Activated effector memory CD4-positive, alpha-beta T cell treated with anti-CD3 and anti-CD28 coated beads, Interleukin-2, amount 50 U/mL, for 16 hours (primary cell): Measurements from ENCODE around the gene CORO2B.
"Not testable (repeated sequence)": the region's sequence is repeated elsewhere in the genome, so short reads cannot be mapped to it uniquely, and the experiment has no call there.

Source experiments
- DNase-seq: peaks from one replicate; pipeline ENCODE4 v3.0.0-alpha.2; 2020

Gene CORO2B

DNA sequence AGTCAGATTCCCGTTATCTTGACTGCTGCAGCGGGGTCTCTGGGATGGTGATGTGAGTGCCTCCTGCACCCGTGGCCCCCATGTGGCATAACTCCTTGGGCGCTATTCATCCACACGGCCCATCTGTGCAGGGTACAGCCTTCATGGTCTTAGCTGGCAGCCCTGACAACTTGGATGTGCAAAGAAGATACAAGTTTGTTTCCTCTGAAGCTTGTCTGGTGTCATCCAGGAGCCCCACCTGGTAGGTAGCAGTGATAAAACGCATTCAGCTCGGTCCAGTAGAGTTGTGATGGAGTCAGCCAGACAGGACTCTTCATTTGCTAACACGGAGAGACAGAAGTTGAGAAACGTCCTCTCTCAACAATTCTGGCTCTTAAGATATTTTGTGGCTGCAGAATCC lies 53.3 kb downstream of the CORO2B start:
- no peak for DNase-seq

DNA sequence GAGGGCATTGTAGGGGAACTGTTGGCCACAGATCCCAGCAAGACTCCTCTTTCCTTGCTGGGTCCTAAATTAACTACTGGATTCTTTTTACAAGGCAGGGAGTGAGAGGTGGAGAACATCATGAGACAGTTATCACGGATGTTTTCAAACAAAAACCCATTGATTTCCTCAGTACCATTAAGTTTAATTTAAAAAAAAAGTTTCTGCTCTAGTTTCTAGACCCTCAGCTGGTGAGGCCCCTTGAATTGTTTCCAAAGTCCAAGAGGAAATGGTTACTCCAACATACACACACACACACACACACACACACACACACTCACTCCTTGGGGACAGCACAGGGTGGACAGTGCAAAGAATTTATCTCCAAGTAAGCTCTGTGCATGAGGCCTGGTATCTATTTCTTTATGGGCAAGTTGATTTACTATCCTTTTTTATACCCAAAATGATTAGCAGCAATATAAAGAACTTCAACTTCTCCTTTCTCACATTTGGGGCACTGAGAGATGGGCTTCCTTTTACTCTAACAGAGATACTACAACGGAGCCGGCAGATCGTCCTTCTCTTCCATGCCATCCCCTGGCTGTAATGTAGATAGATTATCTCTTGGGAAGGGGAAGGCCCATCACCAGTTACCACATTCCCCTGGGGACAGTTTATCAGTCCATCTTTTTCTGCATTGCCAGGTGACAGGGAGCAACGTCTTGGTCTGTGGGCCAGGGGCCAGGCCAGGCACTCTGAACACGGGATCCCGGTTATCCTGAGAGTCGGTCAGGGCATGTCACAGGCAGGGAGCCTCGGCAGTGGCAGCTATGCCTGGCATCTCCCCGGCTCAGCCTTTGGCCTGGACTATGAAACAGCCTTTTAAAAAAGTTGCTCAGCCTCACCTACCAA lies 54.7 kb downstream of the CORO2B start:
- no peak for DNase-seq

DNA sequence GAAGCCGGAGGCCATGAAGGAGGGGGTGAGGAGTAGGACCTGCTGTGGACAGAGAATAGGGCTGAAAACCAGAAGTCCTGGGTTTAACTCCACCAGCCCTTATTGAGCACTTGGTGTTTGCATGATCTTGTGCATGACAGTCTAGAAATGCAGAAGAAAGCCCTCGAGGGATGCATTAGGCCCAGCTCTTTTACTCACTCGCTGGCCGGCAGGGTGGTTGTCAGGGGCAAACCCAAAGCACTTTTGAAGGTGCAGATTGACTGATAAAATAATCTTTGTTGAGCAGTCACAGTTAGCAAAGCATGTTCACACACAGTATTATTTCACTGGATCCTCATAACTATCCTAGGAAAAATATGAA lies 55.3 kb downstream of the CORO2B start:
- DNase-seq, result no peak

DNA sequence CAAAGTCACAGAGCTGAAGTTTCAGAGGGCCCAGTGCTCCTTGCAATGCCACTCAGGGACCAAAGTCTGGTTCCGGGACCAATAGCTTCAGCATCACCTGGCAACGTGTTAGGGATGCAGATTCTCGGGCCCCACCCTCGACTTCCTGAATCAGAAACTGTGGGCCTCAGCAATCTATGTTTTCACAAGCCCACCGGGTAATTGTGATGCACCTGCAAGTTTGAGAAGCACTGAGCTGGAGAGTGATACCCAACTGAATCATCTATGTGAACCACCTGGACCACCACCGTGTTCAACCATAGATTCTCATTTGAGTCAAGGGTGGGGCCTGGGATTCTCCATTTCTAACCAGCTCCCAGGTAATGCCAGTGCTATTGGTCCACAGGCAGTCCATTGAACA lies 55.7 kb downstream of the CORO2B start:
- DNase-seq, result no peak

DNA sequence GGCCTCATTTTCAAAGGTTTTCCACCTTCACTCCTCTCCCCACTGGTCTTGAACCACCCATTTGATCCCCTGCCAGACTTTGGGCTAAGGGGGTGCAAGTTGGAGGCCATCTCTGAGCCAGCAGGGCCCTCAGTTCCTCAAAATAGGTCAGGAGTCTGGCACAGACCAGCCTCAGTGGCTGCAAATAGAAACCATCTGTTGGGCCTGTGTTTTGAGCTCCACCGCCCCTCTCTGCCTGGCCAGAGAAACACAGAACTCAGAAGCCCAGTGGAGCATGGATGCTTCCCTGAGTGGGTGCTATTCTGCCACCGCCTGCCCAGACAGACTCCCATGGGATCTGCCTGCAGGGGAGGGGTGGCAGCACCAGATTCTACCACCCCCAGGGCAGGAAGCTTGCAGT lies 56.3 kb downstream of the CORO2B start:
- DNase-seq, result no peak

DNA sequence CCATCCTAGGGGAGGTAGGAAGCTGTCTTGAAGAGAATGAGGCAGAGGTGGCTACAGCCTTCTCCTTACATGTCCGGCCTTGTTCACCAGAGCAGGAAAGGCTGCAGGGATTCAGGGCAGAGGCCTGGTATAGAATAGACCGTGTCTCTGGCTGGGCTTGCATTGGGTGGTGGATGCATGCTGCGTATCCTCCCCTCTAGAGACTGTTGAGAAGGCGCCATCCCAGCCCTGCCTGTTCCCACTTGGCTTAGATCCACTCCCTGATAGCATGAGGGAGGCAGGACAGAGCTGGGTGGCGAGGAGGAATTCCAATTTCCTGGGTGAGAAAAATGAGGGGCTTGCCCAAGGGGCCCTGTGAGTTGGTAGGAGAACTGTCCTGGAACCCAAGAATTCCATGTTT lies 57.5 kb downstream of the CORO2B start:
- DNase-seq, result no peak

DNA sequence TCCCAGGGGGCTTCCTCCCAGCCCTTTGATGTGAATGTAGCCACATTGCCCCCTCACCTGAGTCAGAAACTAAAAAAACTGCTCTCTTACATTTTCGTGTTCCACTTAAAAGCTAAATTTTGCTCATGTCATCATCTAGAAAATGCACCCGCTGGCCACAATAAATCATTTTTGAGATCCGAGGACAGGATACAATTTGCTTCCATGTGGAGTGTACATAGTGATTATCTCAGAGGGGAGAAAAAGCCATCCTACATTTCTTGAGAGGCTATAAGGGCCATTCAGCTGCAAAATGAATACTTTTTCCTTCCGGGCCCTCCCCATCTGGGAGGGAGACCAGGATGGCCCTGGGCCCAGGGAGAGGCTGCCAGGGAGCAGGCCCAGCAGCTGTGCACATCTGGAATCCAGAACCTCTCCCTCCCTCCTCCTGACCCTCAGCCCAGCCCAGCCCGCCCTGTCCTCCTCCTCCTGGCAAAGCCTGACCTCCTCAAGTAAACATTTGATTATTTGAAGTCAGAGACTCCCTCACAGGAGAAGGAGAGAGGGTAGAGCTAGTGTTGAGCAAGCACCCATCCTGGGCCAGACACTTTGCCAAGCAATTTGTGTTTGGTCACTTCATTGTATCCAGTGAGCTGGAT lies 59.1 kb downstream of the CORO2B start:
- DNase-seq, result no peak

DNA sequence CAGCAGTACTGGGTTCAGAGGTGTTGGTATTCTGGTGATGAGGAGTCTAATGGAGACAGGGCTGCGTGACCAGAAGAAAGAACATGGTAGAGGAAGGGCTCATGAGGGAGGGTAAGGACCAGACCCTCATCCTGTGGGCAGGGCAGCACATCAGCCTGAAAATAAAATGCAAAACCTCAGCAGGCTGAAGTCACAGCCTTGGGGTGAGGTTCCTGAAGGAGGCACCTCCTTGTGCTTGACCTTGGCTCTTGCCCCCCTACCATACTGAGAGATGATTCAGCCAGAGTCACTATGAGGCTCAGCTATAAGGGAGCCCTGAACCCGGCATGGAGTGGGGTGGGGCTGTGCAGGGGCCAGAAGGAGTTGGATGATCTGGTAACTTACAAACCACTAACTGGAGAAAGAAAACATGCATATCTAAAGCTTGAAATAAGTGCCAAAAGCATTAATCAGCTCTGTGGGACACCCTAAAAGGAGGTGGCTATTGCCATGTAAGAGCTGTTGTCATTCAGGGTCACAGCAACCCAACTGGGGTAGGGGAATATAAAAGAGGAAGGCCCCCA lies 60.2 kb downstream of the CORO2B start:
- DNase-seq, result no peak

DNA sequence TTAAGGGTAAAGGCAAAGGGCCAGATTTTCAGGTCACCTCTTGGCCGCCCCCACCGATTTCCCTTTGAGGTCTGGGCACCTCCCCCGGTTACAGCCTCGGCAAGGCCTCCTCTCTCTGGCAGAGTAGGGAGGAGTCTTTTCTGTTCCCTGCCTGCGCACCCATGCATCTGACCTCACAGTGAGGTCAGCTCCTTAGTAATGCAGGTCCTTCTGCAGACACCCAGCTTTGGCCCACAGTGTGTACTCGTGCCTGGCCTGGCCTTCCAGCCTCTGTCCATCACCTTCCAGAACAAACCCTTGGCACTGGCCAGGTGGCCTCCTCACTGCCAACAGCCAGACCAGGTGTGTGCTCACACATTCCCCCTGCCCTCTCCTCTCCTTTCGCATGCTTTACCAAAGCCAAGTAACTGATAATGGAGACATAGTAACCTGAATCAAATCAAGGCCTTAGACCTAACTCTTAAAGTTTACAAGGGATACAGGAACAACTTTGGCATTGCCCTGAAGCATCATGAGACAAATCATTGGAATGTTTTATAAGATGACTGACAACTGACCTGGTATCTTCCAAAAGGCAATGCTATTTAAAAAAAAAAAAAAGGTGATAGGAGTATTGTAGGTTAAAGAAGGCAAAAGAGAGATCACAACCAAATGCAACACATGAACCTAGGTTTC lies 61.3 kb downstream of the CORO2B start:
- DNase-seq, result no peak

DNA sequence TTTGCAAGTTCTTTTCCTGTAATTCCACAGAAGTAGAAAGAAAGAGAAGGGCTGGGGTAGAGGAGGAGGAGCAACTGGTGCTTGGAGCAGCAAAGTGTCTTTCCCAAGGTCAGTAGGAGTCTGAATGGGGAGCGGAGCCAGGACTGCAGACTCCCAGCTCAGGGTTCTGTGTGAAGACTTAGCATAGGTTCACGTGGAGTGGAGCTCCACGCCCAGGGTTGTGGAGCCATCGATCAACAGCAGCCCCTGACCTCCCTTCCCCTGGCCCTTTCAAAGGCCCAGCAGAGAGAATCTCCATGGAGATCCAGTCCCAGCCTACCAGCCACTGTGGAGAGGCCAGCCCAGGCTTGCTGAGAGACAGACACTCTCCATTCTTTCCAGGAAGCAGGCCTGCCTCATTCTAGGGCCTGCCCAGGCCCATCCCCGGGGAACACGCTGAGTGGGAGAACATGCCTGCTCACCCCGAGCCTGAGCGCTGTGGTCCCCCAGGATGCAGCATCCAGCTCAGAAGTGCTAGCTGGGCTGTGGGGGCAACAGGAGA lies 62.1 kb downstream of the CORO2B start:
- DNase-seq, result no peak

DNA sequence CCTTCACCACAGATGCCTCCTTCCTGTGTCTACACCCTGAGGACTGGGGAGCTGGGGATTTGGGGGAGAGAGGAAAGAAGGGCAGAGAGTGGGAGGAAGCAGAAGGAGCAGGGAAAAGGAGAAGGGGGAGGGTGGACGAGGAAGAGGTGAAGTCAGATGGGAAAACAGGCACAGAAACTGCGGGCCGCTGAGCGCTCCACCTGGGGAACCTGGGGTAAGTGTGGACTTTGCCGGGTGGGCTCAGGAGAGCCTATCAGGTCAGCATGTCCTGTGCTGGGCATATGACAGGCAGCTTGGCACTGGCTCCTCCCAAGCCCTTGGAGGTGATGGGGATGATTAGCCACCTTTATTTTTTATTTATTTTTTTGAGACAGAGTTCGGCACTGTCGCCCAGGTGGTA lies 62.6 kb downstream of the CORO2B start:
- no peak for DNase-seq

DNA sequence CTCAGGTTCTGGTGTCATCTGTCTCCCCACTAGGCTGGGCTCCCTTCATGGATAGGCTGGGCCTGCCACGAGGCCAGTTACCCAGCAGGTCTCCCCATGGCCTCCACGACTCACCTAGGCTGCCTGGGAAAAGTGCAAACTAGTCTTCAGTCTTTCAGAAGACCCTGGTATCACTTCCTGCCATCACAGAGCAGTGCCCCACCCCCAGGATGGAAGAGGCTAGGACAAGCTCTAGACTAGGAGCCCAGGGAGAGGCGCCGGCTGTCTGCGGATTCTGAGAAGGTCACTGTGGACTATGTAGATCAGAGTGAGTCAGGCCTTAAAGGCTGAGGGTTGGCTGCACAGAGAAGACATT lies 63.7 kb downstream of the CORO2B start:
- DNase-seq, result no peak

DNA sequence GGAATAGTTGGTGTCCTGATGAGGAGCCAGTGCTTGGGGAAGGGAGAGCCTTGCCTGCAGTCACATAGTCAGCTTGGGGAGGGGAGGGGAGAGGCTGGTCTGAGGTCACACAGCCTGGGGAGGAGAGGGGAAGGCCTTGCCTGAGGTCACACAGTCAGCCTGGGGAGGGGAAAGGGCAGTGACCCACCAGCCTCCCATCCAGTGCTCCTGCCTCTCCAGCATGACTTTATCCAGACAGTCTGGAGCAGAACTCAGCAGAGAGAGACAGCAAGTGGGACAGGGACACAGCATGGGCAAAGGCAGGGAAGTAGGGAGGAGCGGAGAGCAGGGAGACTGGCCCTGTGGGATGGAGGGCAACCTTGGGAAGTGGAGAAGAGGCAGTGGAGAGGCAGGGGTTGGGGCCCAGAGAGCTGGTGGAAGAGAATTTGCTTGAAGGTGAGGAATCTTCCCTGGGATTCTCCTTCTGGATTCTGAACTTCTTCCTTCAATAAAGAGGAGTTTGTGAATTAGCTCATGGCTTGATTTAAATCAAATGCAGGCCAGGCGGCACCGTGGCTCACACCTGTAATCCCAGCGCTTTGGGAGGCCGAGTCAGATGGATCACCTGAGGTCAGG lies 64.5 kb downstream of the CORO2B start:
- peak; percentile 25 for DNase-seq

DNA sequence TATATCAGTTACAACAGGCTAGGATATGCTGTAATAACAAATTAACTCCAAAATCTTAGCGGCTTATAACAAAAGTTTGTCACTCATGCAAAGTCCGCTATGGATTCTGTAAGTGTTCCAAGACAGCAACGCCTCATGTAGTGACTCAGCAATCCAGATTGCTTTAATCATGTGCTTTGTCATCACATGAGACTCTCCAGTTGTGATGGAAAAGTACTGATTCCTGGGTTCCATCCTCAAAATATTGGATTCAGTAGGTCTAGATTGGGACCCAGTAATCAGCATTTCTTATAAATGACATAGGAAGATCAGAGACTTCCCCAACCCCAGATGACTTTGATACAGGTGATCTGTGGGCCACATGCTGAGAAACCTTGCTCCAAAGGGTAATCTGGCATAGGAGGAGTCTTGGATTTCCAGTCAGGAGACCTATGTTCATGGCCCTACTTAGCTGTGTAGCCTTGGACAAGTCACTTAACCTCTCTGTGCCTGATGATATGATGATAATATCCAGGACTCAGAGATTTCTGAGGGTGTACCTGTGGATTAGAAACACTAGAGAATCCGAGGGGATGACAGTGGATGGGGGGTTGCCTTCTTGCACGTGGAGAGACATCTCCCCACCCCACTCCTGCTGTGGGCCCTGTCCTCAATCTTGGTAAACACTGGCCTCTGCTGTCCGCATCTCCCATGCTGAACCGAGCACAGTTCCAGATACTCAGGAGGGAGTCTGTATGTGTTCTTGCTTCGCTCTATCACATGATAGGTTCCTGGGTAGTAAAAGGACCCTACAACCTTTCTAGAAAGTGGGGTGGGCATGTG lies 65.5 kb downstream of the CORO2B start:
- DNase-seq, result peak; percentile 27

DNA sequence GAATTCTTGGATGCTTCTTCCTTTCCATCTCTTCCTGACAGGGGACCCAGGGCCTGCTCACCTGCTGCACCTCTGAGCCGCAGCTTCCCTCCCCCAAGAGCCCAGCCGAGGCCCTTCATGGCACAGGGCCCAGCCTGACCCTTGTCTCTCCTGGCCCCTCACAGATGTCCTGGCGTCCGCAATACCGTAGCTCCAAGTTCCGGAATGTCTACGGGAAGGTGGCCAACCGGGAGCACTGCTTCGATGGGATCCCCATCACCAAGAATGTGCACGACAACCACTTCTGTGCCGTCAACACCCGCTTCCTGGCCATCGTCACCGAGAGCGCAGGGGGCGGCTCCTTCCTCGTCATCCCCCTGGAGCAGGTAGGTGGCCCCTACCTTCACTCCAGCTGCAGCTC lies 66.2 kb downstream of the CORO2B start:
- peak; percentile 56 for DNase-seq

DNA sequence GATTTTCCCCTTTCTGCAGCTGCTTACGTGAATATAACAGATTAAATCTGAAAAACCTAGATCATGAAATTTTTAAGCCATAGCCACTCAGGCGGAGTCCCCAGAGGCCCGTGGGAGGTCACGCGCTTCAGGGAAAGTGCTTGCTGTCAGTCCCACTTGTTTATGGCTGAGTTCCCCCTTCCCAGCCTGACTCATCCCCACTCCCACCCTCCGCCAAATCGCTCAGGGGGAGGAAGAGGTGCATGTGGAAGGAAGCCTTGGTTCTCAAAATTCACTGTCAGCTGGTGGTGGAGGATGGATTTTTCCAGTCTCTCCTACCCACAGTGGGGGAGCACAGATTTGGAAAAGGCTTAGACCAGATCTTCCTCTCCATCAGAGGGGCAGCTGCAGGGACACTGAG lies 67.4 kb downstream of the CORO2B start:
- peak; percentile 31 for DNase-seq

DNA sequence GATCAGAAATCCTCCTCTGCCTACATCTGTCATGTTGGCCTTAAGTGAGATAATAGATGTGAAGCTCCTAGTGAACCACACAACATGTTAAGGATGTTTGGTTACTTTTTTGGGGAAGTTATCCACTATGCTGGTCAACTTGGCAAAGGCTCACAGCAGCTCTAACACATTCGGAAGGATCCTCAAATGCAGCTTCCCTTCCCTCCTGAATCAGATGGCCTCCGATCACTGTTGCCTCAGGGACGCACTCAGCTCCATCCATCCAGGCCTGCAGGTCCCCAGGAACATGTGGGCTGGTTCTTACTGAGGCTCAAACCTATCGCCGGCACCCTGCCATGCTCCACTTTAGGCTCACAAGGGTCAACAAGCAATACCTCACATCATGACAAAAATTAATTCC lies 67.9 kb downstream of the CORO2B start:
- peak; percentile 19 for DNase-seq

DNA sequence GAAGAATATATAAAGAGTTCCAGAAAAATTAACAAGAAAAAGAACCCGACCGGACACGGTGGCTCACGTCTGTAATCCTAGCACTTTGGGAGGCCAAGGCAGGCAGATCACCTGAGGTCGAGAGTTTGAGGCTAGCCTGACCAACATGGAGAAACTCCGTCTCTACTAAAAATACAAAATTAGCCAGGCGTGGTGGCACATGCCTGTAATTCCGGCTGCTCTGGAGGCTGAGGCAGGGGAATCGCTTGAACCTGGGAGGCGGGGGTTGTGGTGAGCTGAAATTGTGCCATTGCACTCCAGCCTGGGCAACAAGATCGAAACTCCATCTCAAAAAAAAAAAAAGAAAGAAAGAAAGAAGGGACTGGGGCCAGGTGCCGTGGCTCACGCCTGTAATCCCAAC lies 68.6 kb downstream of the CORO2B start:
- not testable (repeated sequence) for DNase-seq

DNA sequence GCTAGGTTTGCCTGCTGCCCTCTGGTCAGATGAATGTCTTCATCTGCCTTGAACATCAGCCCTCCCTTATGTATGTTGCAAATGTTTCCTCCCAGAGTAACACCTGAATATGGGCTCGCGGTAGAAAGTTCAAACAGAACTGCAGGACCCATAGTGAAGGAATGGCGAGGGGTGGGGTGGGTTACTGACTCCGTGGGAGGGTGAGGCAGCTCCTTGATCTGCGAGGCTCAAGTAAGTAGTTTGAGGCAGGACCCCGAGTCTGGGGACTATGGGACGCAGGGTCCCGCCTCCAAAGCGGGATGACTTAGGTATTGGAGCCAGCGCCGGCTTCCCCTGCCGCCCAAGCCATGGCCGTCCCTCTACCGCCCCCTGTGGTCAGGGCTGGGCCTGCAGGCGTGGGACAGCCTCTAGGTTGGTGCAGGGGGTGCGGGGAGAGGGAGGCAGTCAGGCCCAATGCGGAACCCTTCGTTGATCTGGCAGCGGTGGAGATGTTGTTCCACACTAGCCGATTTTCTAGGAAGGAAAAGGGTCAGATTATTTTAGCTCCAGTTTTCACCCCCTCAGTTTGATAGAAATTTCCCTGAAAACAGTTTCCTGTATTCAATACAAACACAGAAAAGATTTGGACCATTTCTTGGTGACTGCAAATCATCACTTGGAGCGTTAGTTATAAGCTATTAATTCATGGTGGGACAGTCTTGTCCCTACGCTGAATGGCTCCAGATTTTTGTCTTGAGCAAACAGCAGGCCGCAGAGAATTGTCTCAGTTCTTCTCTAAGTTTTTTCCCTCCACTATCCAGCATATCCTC lies 72.3 kb downstream of the CORO2B start:
- DNase-seq, result peak; percentile 78

DNA sequence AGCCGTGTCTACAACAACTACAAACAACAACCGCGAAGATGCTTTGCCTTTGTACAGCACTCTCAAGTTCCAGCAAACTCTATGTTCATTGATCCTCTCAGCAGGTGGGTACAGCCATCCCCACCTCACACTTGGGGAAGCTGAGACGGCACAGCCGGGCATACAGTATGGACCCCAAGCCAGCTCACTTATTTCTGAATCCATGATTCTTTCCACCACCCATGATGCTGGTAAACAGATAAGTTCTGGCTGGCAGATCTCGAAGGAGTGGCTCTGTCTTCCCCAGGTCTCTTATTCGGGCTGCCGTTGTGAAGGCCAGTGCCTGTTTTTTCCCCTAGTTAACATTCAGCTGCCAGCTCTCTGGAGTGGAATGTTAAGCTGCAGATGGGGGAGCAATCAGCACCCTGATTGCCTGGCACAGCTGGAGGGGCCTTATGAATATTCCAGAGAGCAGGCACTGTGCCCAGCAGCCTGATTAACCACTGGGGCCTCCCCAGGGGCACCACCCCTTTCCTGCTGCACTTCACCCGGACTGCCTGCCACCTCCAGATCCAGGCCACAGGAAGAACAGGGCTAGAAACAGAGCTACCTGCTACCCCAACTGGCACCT lies 73.2 kb downstream of the CORO2B start:
- DNase-seq, result peak; percentile 34
